AG09319 (cell line): Measurements from ENCODE around the gene GRIK2.

Experiments used
- DNase-seq: peaks from one replicate; pipeline ENCODE4 v3.0.0-alpha.2; 2010; ENCODE audit warnings: low read depth; ENCODE audit errors: extremely low read depth
- CTCF ChIP-seq: IDR thresholded peaks from 2 replicates; pipeline ENCODE4 v1.5.1; 2011; ENCODE audit warnings: low read depth, mild to moderate bottlenecking, inconsistent platforms, low read length, moderate library complexity

GRIK2 gene

DNA sequence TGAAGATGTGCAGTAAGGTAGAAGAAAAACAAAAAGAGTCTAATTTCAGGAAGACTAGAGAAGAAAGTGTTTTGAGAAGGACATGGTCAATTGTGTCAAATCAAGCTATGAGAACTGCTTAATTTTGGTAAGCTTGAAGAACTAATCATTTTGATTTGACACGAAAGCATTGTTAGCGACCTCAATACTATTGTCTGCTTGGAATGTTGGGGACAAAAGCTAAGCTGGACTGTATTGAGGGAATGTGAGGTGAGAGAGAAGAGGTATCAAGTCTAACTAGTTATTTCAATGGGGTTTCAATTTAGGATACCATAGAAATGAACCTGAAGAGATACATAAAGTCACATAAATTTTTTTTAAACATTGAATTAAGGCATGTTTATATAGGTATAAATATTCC, 309.8 kb downstream of the GRIK2 start:
- DNase-seq: no peak
- TF ChIP-seq CTCF: no peak

- TF ChIP-seq CTCF: no peak
- no peak for DNase-seq
Observed at GRCh38 chr6:101705866-101706265, 312.4 kb downstream of the GRIK2 start.

- DNase-seq: no peak
- no peak for TF ChIP-seq CTCF
Observed at GRCh38 chr6:101706576-101706975, 313.1 kb downstream of the GRIK2 start.

DNA sequence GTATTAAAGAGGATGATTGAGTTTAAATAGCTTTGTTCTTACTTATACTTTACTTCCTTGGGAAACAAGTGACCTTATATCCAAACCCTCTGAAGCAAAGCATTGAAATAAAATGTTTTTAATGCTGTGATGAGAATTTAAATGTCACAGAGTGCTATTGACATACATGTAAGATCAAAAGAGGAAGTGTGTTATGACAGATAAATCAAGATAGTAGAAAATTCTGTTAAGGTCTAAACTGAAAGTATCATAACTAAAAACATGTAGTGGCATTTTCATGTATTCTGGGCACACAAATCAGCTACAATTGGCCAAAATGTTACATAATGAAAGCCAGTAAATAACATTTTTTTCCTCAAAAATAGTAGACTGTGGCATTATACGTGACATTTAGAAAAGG, 318.0 kb downstream of the GRIK2 start:
- no peak for TF ChIP-seq CTCF
- no peak for DNase-seq

DNA sequence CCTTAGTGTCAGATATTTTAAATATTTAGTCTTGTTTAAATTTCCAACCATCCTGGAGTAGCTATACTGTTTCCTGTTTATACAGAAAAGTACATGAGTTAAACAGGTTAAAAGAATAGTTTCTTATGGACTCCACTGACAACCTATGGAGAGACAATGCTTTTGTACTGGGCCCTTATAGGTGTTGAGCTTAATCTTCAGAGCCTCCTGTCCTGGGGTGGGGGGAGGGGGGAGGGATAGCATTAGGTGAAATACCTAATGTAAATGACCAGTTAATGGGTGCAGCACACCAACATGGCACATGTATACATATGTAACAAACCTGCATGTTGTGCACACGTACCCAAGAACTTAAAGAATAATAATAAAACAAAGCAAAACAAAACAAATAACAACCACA, 322.9 kb downstream of the GRIK2 start:
- TF ChIP-seq CTCF: no peak
- DNase-seq: no peak

GRCh38 chr6:101716810-101717209, 323.3 kb downstream of the GRIK2 start:
- TF ChIP-seq CTCF: no peak
- no peak for DNase-seq

DNA sequence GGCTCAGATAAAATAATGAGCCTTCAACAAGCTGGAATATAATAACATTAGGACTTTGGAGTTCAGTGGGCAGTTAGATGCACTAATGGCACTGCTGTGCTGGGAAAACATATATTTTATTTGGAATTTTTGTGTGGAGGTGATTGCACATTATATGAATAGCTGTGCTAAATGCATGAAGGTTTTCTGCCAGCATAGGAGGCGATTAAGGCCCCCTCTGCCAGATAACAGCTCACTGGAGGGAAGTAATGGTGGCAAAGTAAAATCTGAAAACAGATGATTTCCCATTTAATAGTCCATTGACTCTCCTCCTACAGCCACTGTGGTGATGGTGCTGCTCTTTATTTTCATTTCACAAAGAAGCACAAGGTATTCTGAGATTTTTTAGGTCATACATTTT, 326.0 kb downstream of the GRIK2 start:
- TF ChIP-seq CTCF: no peak
- DNase-seq: no peak
